K562 (cell line): ENCODE data around the gene PID1.

Source experiments
- ATF3 ChIP-seq, 2 experiments: fragments of 450-650 bp in 1 of 2; sonication (generic) in 1 of 2; formaldehyde crosslinking in 1 of 2; IDR thresholded peaks in 1 of 2; conservative IDR thresholded peaks in 1 of 2; 2 replicates each; pipeline versions ENCODE4 v1.6.1 to v1.8.1; 2016 to 2023; ENCODE audit warnings: mild to moderate bottlenecking in 2 of 2, moderate library complexity in 2 of 2, inconsistent platforms in 1 of 2, missing genetic modification reagents in 1 of 2
- CBFB ChIP-seq: sonication (generic); formaldehyde crosslinking; IDR thresholded peaks from 2 replicates; pipeline ENCODE4 v1.4.0; 2020; ENCODE audit warnings: mild to moderate bottlenecking, missing genetic modification reagents
- EP300 ChIP-seq: IDR thresholded peaks from 2 replicates; pipeline ENCODE4 v1.6.1; 2012; ENCODE audit warnings: low read length, improper control_type of control experiment
- FOXM1 ChIP-seq, 2 experiments: fragments of 450-650 bp in 1 of 2; sonication (generic) in 1 of 2; formaldehyde crosslinking in 1 of 2; IDR thresholded peaks; 2 replicates each; pipeline versions ENCODE4 v1.6.1 to v1.9.0; 2017 to 2022; ENCODE audit warnings: low read depth in 2 of 2, mild to moderate bottlenecking in 2 of 2, missing genetic modification reagents in 1 of 2, moderate library complexity in 1 of 2
- HMG20B ChIP-seq: fragments of 250-450 bp; sonication (Bioruptor Pico); IDR thresholded peaks from 2 replicates; pipeline ENCODE4 v1.5.0; 2021; ENCODE audit warnings: mild to moderate bottlenecking
- POLR2A ChIP-seq: fragments of 450-650 bp; conservative IDR thresholded peaks from 2 replicates; pipeline ENCODE4 v1.6.1; 2016
- RAD51 ChIP-seq: fragments of 450-650 bp; IDR thresholded peaks from 2 replicates; pipeline ENCODE4 v1.7.1; 2016; ENCODE audit warnings: low read depth, mild to moderate bottlenecking, borderline replicate concordance
- ZNF143 ChIP-seq: sonication (generic); formaldehyde crosslinking; IDR thresholded peaks from 2 replicates; pipeline ENCODE4 v1.9.0; 2022; ENCODE audit warnings: mild to moderate bottlenecking, missing genetic modification reagents

- no peak for TF ChIP-seq CBFB (CRISPR knock-in tag)
- TF ChIP-seq ATF3 (IDR thresholded peaks at IDR 0.05) = no peak
- TF ChIP-seq ATF3 (CRISPR knock-in tag; conservative IDR thresholded peaks at IDR 0.05) = no peak
- no peak for TF ChIP-seq RAD51
- TF ChIP-seq POLR2A = no peak
- TF ChIP-seq EP300 = no peak
- no peak for TF ChIP-seq HMG20B (CRISPR knock-in tag)
- TF ChIP-seq FOXM1 (IDR thresholded peaks at IDR 0.05; ENCODE audit: low read depth) = no peak
- no peak for TF ChIP-seq FOXM1 (CRISPR knock-in tag; IDR thresholded peaks at IDR 0.05; ENCODE audit: low read depth)
- no peak for TF ChIP-seq ZNF143 (CRISPR knock-in tag)
These were observed 4.0 kb downstream of the PID1 start for GRCh38 chr2:229267080-229267479.
